PC-3 (cell line): ENCODE measurements around the gene SH3PXD2A. TPM values are rescaled to one million over a fixed set of nuclear protein-coding genes. Genes with fewer than 3 reads are reported as not detected.

Experiments used
- ATAC-seq: fragments of 200-7000 bp; cut with Tn5 transposase; 2 replicates; pipeline ENCODE4 v1.9.1; 2020; ENCODE audit warnings: mild to moderate bottlenecking, moderate library complexity
- BruUV-seq: library from RNA; stranded (reverse); fragments of 400-500 nt; replicated peaks from 2 replicates; lab custom pipeline; 2021; lab: Mats Ljungman, UMichigan
- CTCF ChIA-PET: fragments of 300-600 bp; sonication (Branson Sonifier 250); formaldehyde crosslinking; loops from one replicate; lab custom pipeline; 2022; ENCODE audit warnings: antibody characterized with exemption; lab: Charles Lee
- POLR2A ChIA-PET: fragments of 300-600 bp; sonication (Branson Sonifier 250); formaldehyde crosslinking; loops from one replicate; lab custom pipeline; 2022; ENCODE audit warnings: antibody characterized with exemption; ENCODE audit not compliant: unreplicated experiment; lab: Charles Lee
- DNase-seq: peaks from one replicate; pipeline ENCODE4 v3.0.0-alpha.2; 2015
- H2AFZ ChIP-seq: fragments of 300-600 bp; sonication (generic); 2 replicates; pipeline ENCODE4 v1.6.0; 2016; ENCODE audit warnings: antibody characterized with exemption, low read length
- H3F3A ChIP-seq: fragments of 300-600 bp; sonication (generic); one replicate; pipeline ENCODE4 v1.6.0; 2017; ENCODE audit warnings: antibody characterized with exemption, low read length, control low read depth, mild to moderate bottlenecking; ENCODE audit not compliant: unreplicated experiment
- H3K27ac ChIP-seq: fragments of 300-600 bp; sonication (generic); 2 replicates; pipeline ENCODE4 v1.5.1; 2016; ENCODE audit warnings: mild to moderate bottlenecking, low read length
- H3K27me3 ChIP-seq: fragments of 300-600 bp; sonication (generic); 2 replicates; pipeline ENCODE4 v1.6.1; 2016; ENCODE audit warnings: low read length, mixed read lengths
- H3K36me3 ChIP-seq: fragments of 300-600 bp; sonication (generic); 2 replicates; pipeline ENCODE4 v1.6.1; 2016; ENCODE audit warnings: low read depth, mixed run types, low read length, mixed read lengths
- H3K4me1 ChIP-seq: fragments of 300-600 bp; sonication (generic); 2 replicates; pipeline ENCODE4 v1.5.1; 2016; ENCODE audit warnings: low read length; ENCODE audit not compliant: insufficient read depth
- H3K4me2 ChIP-seq: fragments of 300-600 bp; sonication (generic); 2 replicates; pipeline ENCODE4 v1.6.0; 2016; ENCODE audit warnings: low read length
- H3K4me3 ChIP-seq: fragments of 300-600 bp; sonication (generic); 2 replicates; pipeline ENCODE4 v1.5.1; 2016; ENCODE audit warnings: mild to moderate bottlenecking, low read length, mixed read lengths
- H3K79me2 ChIP-seq: fragments of 300-600 bp; sonication (generic); 2 replicates; pipeline ENCODE4 v1.6.1; 2017; ENCODE audit warnings: low read length, mixed read lengths
- H3K9ac ChIP-seq: fragments of 300-600 bp; sonication (generic); 2 replicates; pipeline ENCODE4 v1.6.0; 2016; ENCODE audit warnings: mild to moderate bottlenecking, low read length
- H3K9me2 ChIP-seq: fragments of 300-600 bp; sonication (generic); replicated peaks from 2 replicates; pipeline ENCODE4 v1.6.1; 2016; ENCODE audit warnings: mixed run types, low read length, mixed read lengths
- H3K9me3 ChIP-seq: fragments of 300-600 bp; sonication (generic); 2 replicates; pipeline ENCODE4 v1.6.1; 2016; ENCODE audit warnings: low read length, mixed read lengths
- H4K20me1 ChIP-seq: fragments of 300-600 bp; sonication (generic); 2 replicates; pipeline ENCODE4 v1.6.1; 2016; ENCODE audit warnings: low read length, mixed read lengths
- CTCF ChIP-seq: fragments of 300-600 bp; sonication (generic); conservative IDR thresholded peaks from 2 replicates; pipeline ENCODE4 v1.5.1; 2017; ENCODE audit warnings: antibody characterized with exemption, low read depth, mild to moderate bottlenecking, low read length
- EZH2 ChIP-seq: fragments of 300-600 bp; sonication (generic); IDR thresholded peaks from one replicate; pipeline ENCODE4 v1.6.1; 2017; ENCODE audit warnings: antibody characterized with exemption, mild to moderate bottlenecking, low read length; ENCODE audit not compliant: unreplicated experiment
- EZH2phosphoT487 ChIP-seq: fragments of 300-600 bp; sonication (generic); IDR thresholded peaks from 2 replicates; pipeline ENCODE4 v1.6.1; 2018; ENCODE audit warnings: mild to moderate bottlenecking, antibody characterized with exemption, low read length, borderline replicate concordance
- intact Hi-C: fragments of 100-400 bp; cut with micrococcal nuclease; formaldehyde crosslinking; loops from 2 replicates; pipeline ENCODE4 v1.9.0; 2023
- total RNA-seq: library from RNA; depleted of rRNA; stranded (reverse); fragments of >200 nt; gene quantifications from 2 replicates; pipeline ENCODE4 v1.2.3, GENCODE V29; 2014

Gene SH3PXD2A
- total RNA-seq, 1 experiment from 2014 or later, result 3.4 TPM

GRCh38 chr10:103548581-103549348 is 306.6 kb downstream of the SH3PXD2A start:
- H3K9me3 ChIP-seq, result no peaks in the 10 kb centered on the region
- intact Hi-C loops, result no loop called here
- H3K9ac ChIP-seq, result no peak overlapping the region
- H3K4me1 ChIP-seq, result no peaks in the 10 kb centered on the region; the same call in 1 of the 2 replicates
- BruUV-seq, result no TSS peak
- H3K9me2 ChIP-seq, result no peaks in the 10 kb centered on the region
- no peak overlapping the region for H3K4me3 ChIP-seq
- H4K20me1 ChIP-seq, result no peaks in the 10 kb centered on the region
- ChIA-PET POLR2A (no interaction called here), CTCF (no interaction called here)
- H3K4me2 ChIP-seq, result no peak overlapping the region
- ATAC-seq (no peak), DNase-seq (no peak)
- H3F3A ChIP-seq, result no peaks in the 10 kb centered on the region
- TF ChIP-seq CTCF, result no peak
- no peak for TF ChIP-seq EZH2phosphoT487
- TF ChIP-seq EZH2, result no peak
- no peak overlapping the region for H3K27ac ChIP-seq
- no peaks in the 10 kb centered on the region for H3K36me3 ChIP-seq
- no peaks in the 10 kb centered on the region for H3K27me3 ChIP-seq
- no peak overlapping the region for H2AFZ ChIP-seq
- no peaks in the 10 kb centered on the region for H3K79me2 ChIP-seq

GRCh38 chr10:103548006-103548405 is 307.4 kb downstream of the SH3PXD2A start:
- peaks cover 4% of the 10 kb centered on the region for H3K4me1 ChIP-seq
- no peaks in the 10 kb centered on the region for H3K27me3 ChIP-seq
- ATAC-seq, result no peak
- H3K36me3 ChIP-seq, result no peaks in the 10 kb centered on the region
- H4K20me1 ChIP-seq, result no peaks in the 10 kb centered on the region
- ChIA-PET POLR2A (no interaction called here), CTCF (no interaction called here)
- no peak for DNase-seq
- H2AFZ ChIP-seq, result no peak overlapping the region
- BruUV-seq, result no TSS peak
- H3F3A ChIP-seq, result no peaks in the 10 kb centered on the region
- no peaks in the 10 kb centered on the region for H3K9me2 ChIP-seq
- H3K9ac ChIP-seq, result no peak overlapping the region
- H3K27ac ChIP-seq, result no peak overlapping the region
- H3K4me2 ChIP-seq, result no peak overlapping the region
- H3K4me3 ChIP-seq, result no peak overlapping the region
- intact Hi-C loops, result no loop called here
- H3K79me2 ChIP-seq, result no peaks in the 10 kb centered on the region
- TF ChIP-seq EZH2, result no peak
- TF ChIP-seq CTCF, result no peak
- no peak for TF ChIP-seq EZH2phosphoT487
- H3K9me3 ChIP-seq, result no peaks in the 10 kb centered on the region

DNA sequence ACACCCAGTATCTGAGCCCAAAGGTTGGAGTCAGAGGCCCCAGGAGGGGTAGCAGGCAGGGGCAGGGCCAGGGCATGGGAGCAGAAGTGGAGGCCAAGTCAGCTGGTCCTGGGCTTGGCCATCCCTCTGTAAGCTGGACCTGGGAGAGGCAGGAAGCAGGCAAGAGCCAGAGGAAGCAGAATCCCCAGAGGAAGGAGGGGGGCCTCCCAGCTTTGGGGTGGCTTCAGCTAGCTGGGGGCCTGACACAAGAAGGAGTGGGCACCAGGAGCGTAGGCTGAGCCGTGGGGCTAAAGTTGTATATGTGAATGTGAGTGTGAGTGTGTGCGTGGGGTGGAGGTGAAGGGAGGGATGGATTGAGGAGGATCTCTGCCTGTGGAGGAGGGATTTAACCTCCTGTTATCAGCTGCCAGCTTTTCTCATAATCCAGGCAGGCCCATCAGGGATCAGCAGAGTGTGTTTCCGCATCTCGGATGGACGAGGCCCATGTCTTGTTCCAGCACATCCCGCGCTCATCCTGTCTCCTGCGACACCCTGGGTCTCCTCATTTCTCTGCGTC is 307.9 kb downstream of the SH3PXD2A start:
- H3K79me2 ChIP-seq, result no peaks in the 10 kb centered on the region
- H3K9ac ChIP-seq, result no peak overlapping the region
- no peaks in the 10 kb centered on the region for H4K20me1 ChIP-seq
- H3K27me3 ChIP-seq, result no peaks in the 10 kb centered on the region
- no peak overlapping the region for H3K4me2 ChIP-seq
- DNase-seq (no peak), ATAC-seq (no peak)
- no peaks in the 10 kb centered on the region for H3K9me3 ChIP-seq
- CTCF ChIA-PET, result interaction anchor here (0.5 kb wide), 1 partner anchor 7 kb away, joined by 5 read pairs; no protein-coding TSS in a partner anchor
- TF ChIP-seq EZH2phosphoT487 (no peak), CTCF (no peak), EZH2 (no peak)
- no peaks in the 10 kb centered on the region for H3K36me3 ChIP-seq
- no peaks in the 10 kb centered on the region for H3K9me2 ChIP-seq
- intact Hi-C loops, result no loop called here
- H3K27ac ChIP-seq, result no peak overlapping the region
- H3K4me1 ChIP-seq, result peaks cover 9% of the 10 kb centered on the region
- H3K4me3 ChIP-seq, result no peak overlapping the region
- no peak overlapping the region for H2AFZ ChIP-seq
- POLR2A ChIA-PET, result no interaction called here
- H3F3A ChIP-seq, result no peaks in the 10 kb centered on the region
- BruUV-seq, result no TSS peak
